Body of pancreas (tissue), 4 donors: ENCODE data around the gene ACSBG1.

Experiments used
- CTCF ChIP-seq, 7 experiments: fragments of 450-650 bp in 4 of 7; fragments of 200-600 bp in 3 of 7; sonication (generic) in 3 of 7; IDR thresholded peaks; one replicate each; pipeline ENCODE4 v1.5.1; 2016 to 2019; ENCODE audit warnings: antibody characterized with exemption in 7 of 7
- POLR2A ChIP-seq, 3 donors: fragments of 450-650 bp; IDR thresholded peaks; one replicate each; pipeline ENCODE4 v1.6.1; 2016; ENCODE audit warnings: antibody characterized with exemption in 3 of 3, mild to moderate bottlenecking in 2 of 3

GRCh38 chr15:78229431-78230406 is 4.6 kb downstream of the ACSBG1 start:
- TF ChIP-seq POLR2A (IDR thresholded peaks at IDR 0.05) (no peak), CTCF (IDR thresholded peaks at IDR 0.05) (no peak)
